Tibial nerve (tissue), 4 donors: ENCODE results near the gene RNF213.

Experiments
- EP300 ChIP-seq, 2 donors: sonication (generic); formaldehyde crosslinking; IDR thresholded peaks; one replicate each; pipeline ENCODE4 v1.6.1; 2017; ENCODE audit warnings: antibody characterized with exemption in 2 of 2, mild to moderate bottlenecking in 1 of 2
- POLR2A ChIP-seq, 2 donors: fragments of 450-650 bp; IDR thresholded peaks; one replicate each; pipeline ENCODE4 v1.6.1; 2017; ENCODE audit warnings: antibody characterized with exemption in 2 of 2, mild to moderate bottlenecking in 2 of 2, moderate library complexity in 2 of 2
- TF ChIP-seq, protein P1 (sequence below), 5 experiments: fragments of 200-600 bp in 3 of 5; fragments of 450-650 bp in 2 of 5; sonication (generic) in 3 of 5; IDR thresholded peaks; one replicate each; pipeline ENCODE4 v1.5.1; 2016 to 2019; ENCODE audit warnings: antibody characterized with exemption in 5 of 5, mild to moderate bottlenecking in 3 of 5, moderate library complexity in 2 of 5

DNA sequence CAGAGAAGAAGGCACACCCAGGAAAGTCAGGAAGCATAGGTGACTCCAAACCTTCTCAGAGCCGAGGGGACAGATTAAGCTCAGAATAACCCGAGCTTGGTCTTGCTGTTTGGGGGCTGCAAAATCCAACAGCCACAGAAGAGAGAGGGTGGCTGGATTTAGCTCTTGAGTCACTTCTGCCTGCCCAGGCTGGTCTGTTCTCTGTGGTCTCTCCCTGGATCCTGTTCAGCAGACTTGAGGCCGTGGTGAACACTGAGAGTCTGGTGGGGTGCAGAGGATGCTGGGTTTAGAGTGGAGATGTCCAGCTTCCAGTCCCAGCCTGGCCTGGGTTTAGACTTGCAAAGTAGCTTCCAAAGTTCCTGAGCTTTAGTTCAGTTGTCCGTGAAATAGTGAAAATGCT lies 31.6 kb upstream of the RNF213 start:
- TF ChIP-seq POLR2A (IDR thresholded peaks at IDR 0.05) (no peak), EP300 (IDR thresholded peaks at IDR 0.05) (no peak)
- TF ChIP-seq, protein P1, sequence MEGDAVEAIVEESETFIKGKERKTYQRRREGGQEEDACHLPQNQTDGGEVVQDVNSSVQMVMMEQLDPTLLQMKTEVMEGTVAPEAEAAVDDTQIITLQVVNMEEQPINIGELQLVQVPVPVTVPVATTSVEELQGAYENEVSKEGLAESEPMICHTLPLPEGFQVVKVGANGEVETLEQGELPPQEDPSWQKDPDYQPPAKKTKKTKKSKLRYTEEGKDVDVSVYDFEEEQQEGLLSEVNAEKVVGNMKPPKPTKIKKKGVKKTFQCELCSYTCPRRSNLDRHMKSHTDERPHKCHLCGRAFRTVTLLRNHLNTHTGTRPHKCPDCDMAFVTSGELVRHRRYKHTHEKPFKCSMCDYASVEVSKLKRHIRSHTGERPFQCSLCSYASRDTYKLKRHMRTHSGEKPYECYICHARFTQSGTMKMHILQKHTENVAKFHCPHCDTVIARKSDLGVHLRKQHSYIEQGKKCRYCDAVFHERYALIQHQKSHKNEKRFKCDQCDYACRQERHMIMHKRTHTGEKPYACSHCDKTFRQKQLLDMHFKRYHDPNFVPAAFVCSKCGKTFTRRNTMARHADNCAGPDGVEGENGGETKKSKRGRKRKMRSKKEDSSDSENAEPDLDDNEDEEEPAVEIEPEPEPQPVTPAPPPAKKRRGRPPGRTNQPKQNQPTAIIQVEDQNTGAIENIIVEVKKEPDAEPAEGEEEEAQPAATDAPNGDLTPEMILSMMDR (IDR thresholded peaks at IDR 0.05): no peak
